Gastroesophageal sphincter (tissue), 4 donors: ENCODE measurements around the gene CTSA. TPM values are rescaled to one million over a fixed set of nuclear protein-coding genes. Genes with fewer than 3 reads are reported as not detected.
A peak's percentile ranks its signal among the peaks of the same experiment; 100 is the strongest.

Source experiments
- ATAC-seq: fragments of 150-250 bp; one replicate; pipeline ENCODE4 v1.9.1; 2016; ENCODE audit warnings: mild to moderate bottlenecking, moderate library complexity
- H3K27ac ChIP-seq, 4 donors: fragments of 200-600 bp; sonication (generic) in 3 of 4; 1 replicate in 3 of 4; 2 replicates in 1 of 4; pipeline ENCODE4 v1.5.1; 2016 to 2019
- H3K27me3 ChIP-seq: fragments of 200-600 bp; sonication (generic); one replicate; pipeline ENCODE4 v1.5.1; 2019
- H3K36me3 ChIP-seq, 2 donors: fragments of 200-600 bp; sonication (generic); one replicate each; pipeline ENCODE4 v1.5.1; 2019; ENCODE audit warnings: control low read depth in 1 of 2
- H3K4me1 ChIP-seq, 3 donors: fragments of 200-600 bp; sonication (generic); 1 replicate in 2 of 3; 2 replicates in 1 of 3; pipeline ENCODE4 v1.5.1; 2016 to 2019; ENCODE audit warnings: control low read depth in 2 of 3
- H3K4me3 ChIP-seq, 2 donors: fragments of 200-600 bp; sonication (generic); one replicate each; pipeline ENCODE4 v1.5.1; 2019; ENCODE audit warnings: mild to moderate bottlenecking in 1 of 2, moderate library complexity in 1 of 2
- H3K9me3 ChIP-seq, 3 donors: fragments of 200-600 bp; sonication (generic); one replicate each; pipeline ENCODE4 v1.5.1; 2017 to 2019; ENCODE audit warnings: control low read depth in 2 of 3
- CTCF ChIP-seq, 4 experiments: fragments of 200-600 bp in 2 of 4; fragments of 450-650 bp in 2 of 4; sonication (generic) in 1 of 4; IDR thresholded peaks; one replicate each; pipeline ENCODE4 v1.5.1; 2017 to 2019; ENCODE audit warnings: antibody characterized with exemption in 4 of 4, mild to moderate bottlenecking in 2 of 4, moderate library complexity in 2 of 4
- EP300 ChIP-seq: sonication (generic); formaldehyde crosslinking; IDR thresholded peaks from one replicate; pipeline ENCODE4 v1.6.1; 2017; ENCODE audit warnings: antibody characterized with exemption, mild to moderate bottlenecking
- POLR2A ChIP-seq, 2 donors: fragments of 450-650 bp; IDR thresholded peaks; one replicate each; pipeline ENCODE4 v1.6.1; 2017; ENCODE audit warnings: antibody characterized with exemption in 2 of 2, mild to moderate bottlenecking in 2 of 2, moderate library complexity in 1 of 2
- POLR2AphosphoS5 ChIP-seq: sonication (generic); formaldehyde crosslinking; IDR thresholded peaks from one replicate; pipeline ENCODE4 v1.6.1; 2017; ENCODE audit warnings: antibody characterized with exemption
- WGBS, 2 donors: methylation state at CpG; one replicate each; pipeline ENCODE4 v1.1.5; 2018; ENCODE audit warnings: low coverage in 1 of 2; 5-methylcytosine and 5-hydroxymethylcytosine counted together
- total RNA-seq, 4 donors: library from RNA; depleted of rRNA; stranded (reverse); fragments of >200 nt; gene quantifications; one replicate each; pipeline ENCODE4 v1.1.0, GENCODE V29; 2016

CTSA gene
- total RNA-seq, 4 donors from 2014 or later = 36.4 to 73.0 (median 56.6) TPM

GRCh38 chr20:45919542-45920399 lies 28.6 kb downstream of the CTSA start:
- no peaks in the 10 kb centered on the region for H3K9me3 ChIP-seq
- peaks cover 3% of the 10 kb centered on the region for H3K27me3 ChIP-seq
- no peak for TF ChIP-seq POLR2AphosphoS5
- TF ChIP-seq EP300 = no peak
- no peak for TF ChIP-seq CTCF (IDR thresholded peaks at IDR 0.05)
- TF ChIP-seq POLR2A (IDR thresholded peaks at IDR 0.05) = no peak
- H3K27ac ChIP-seq = peak overlapping the region; percentile 15 to 77 (median 68)
- WGBS, 2 donors = 27 to 31% methylated on average over 6 to 7 of the region's 11 CpGs
- H3K4me3 ChIP-seq = no peak overlapping the region
- ATAC-seq = peak; percentile 64
- peaks cover 0 to 48% (median 31%) of the 10 kb centered on the region in 3 donors for H3K4me1 ChIP-seq
- H3K36me3 ChIP-seq = no peaks in the 10 kb centered on the region

- H3K4me1 ChIP-seq = peaks cover 0 to 52% (median 34%) of the 10 kb centered on the region in 3 donors
- WGBS, 2 donors = 66 to 87% methylated on average over 4 to 6 of the region's 9 CpGs
- H3K4me3 ChIP-seq = no peak overlapping the region
- ATAC-seq = no peak
- H3K36me3 ChIP-seq = no peaks in the 10 kb centered on the region
- H3K9me3 ChIP-seq = no peaks in the 10 kb centered on the region
- no peak for TF ChIP-seq EP300
- no peak for TF ChIP-seq POLR2AphosphoS5
- no peak for TF ChIP-seq POLR2A (IDR thresholded peaks at IDR 0.05)
- no peak for TF ChIP-seq CTCF (IDR thresholded peaks at IDR 0.05)
- no peaks in the 10 kb centered on the region for H3K27me3 ChIP-seq
- H3K27ac ChIP-seq = peak overlapping the region in 3 of 4 donors; percentile 66 to 77 (median 70)
These were observed 29.6 kb downstream of the CTSA start for GRCh38 chr20:45920462-45921336.

GRCh38 chr20:45921337-45922189 lies 30.4 kb downstream of the CTSA start:
- H3K9me3 ChIP-seq = no peaks in the 10 kb centered on the region
- H3K4me3 ChIP-seq = no peak overlapping the region
- H3K27ac ChIP-seq = no peak overlapping the region
- H3K4me1 ChIP-seq = peaks cover 0 to 52% (median 34%) of the 10 kb centered on the region in 3 donors
- no peak for ATAC-seq
- no peaks in the 10 kb centered on the region for H3K27me3 ChIP-seq
- TF ChIP-seq CTCF (IDR thresholded peaks at IDR 0.05) (no peak), POLR2A (IDR thresholded peaks at IDR 0.05) (no peak), EP300 (no peak), POLR2AphosphoS5 (no peak)
- 77 to 89% methylated on average over 8 to 9 of the region's 11 CpGs for WGBS, 2 donors
- no peaks in the 10 kb centered on the region for H3K36me3 ChIP-seq

- H3K27me3 ChIP-seq = no peaks in the 10 kb centered on the region
- WGBS, 2 donors = 17 to 44% methylated on average over 1 to 8 of the region's 21 CpGs
- no peaks in the 10 kb centered on the region for H3K9me3 ChIP-seq
- H3K36me3 ChIP-seq = no peaks in the 10 kb centered on the region
- peaks cover 0 to 30% (median 22%) of the 10 kb centered on the region in 3 donors for H3K4me1 ChIP-seq
- no peak for TF ChIP-seq CTCF (IDR thresholded peaks at IDR 0.05)
- TF ChIP-seq POLR2AphosphoS5 = no peak
- no peak for TF ChIP-seq POLR2A (IDR thresholded peaks at IDR 0.05)
- TF ChIP-seq EP300 = no peak
- H3K27ac ChIP-seq = peak overlapping the region in 3 of 4 donors; percentile 61 to 71 (median 66)
- peak; percentile 72 for ATAC-seq
- H3K4me3 ChIP-seq = no peak overlapping the region
These were observed 33.5 kb downstream of the CTSA start for GRCh38 chr20:45924391-45925261.
